Colon (tissue), 2 donors: ENCODE data around the gene CTNNBL1.
"Not testable (repeated sequence)": the region's sequence is repeated elsewhere in the genome, so short reads cannot be mapped to it uniquely, and the experiment has no call there.

Experiments
- FAIRE-seq: peaks from 2 replicates; lab custom pipeline; 2012; peaks lifted over from hg19 to GRCh38; lab: Jason Lieb, UNC
- donor health status: control.
- donor health status: control.

The CTNNBL1 gene, protein sequence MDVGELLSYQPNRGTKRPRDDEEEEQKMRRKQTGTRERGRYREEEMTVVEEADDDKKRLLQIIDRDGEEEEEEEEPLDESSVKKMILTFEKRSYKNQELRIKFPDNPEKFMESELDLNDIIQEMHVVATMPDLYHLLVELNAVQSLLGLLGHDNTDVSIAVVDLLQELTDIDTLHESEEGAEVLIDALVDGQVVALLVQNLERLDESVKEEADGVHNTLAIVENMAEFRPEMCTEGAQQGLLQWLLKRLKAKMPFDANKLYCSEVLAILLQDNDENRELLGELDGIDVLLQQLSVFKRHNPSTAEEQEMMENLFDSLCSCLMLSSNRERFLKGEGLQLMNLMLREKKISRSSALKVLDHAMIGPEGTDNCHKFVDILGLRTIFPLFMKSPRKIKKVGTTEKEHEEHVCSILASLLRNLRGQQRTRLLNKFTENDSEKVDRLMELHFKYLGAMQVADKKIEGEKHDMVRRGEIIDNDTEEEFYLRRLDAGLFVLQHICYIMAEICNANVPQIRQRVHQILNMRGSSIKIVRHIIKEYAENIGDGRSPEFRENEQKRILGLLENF

DNA sequence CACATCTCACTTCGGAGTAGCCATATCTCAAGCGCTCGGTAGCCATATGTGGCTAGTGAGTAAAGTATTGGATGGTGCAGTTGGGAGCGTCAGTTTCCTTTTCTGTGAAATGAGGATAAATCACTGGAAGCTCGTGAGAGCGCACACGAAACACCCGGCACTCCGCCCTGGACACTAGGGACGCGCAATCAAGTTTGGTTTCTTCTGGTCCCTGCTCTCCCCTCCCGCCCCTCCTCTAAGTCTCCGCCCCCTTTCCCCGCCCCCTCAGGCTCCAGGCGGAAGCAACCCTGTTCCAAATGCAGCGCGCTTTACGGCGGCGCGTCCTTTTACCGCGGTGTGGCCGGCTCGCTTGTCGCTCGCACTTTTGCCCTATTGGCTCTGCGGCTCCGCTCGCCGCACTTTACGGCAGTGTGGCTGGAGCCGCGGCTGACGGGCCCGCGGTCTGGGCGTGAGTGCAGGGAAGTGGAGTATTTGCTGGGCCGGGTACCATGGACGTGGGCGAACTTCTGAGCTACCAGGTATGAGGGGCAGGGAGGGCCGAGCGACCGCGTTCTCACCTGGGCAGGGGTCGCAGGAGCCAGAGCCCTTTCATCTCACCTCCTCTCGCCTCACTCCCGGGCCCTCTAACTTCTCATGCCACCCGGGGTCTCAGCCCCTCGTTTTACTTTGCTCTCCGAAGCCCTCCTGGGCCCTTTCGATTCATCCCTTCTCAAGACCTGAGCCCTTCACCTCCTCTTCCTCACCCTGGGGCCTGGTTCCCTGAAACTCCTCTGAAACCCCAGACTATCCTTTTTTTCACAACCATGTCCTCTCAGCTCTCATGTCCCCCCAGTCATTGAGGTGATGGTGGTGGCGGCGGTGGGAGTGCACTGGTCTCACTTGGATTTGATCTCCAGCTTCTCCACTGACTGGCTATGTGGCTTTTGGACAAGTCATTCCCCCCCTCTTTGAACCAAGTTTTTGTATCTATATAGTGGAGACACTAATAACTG lies at the start of gene CTNNBL1:
TSS of gene CTNNBL1 (plus strand) at position 396 of the 992 bp plus-strand sequence. CDS start at position 489, 93 bp downstream.
- no peak for FAIRE-seq

DNA sequence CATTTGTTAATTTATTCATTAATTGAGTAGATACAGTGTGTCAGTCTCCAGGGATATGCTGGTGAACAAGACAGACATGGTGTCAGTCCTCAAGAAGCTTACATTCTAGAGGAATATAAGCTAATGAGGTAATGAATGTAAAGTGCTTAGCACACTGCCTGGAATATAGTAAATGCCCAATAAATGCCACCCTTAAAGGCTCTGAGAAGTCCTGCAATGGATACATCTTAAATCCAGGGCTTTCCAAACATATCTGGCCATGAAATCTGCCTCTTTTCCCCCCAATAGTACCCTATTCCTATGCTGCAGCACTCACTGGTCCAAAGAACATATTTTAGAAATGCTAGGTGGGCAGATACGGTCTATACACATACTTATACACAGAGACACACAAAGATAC lies 49.2 kb upstream of the CTNNBL1 start:
- FAIRE-seq = no peak

DNA sequence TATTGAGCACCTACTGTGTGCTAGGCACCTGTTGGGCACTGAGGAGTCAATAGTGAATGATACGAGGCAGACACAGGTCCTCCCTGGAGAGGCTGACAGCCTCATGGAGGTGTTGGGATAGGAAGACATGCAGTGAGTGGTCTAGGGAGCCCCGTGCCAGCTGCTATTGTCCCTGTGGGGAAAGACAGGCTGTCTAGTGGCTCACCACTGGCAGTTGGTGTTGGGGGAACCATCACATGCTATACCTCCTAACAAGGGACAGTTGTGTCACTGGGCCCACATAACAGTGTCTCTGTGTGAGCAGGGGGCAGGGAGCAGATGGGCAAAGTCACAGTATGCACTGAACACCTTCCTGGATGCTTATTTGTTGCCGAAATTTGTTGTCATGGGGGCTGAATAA lies 45.9 kb upstream of the CTNNBL1 start:
- FAIRE-seq = no peak

DNA sequence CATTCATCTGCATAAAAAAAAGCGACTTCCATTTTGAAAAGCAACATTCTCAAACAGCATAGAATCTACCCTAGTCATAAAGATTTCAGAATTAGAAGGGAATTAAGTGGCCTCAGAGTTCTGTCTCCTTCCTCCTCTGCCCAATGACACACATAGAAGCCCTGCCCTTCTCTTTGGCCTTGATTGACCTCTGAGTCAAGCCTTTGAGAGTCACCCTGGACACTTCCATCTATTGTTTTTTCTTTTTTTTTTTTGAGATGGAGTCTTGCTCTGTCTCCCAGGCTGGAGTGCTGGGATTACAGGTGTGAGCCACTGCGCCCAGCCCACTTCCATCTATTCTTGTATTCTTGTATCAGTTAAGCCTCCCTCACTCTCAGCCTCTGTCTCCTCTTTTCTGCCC lies 44.8 kb upstream of the CTNNBL1 start:
- no peak for FAIRE-seq

DNA sequence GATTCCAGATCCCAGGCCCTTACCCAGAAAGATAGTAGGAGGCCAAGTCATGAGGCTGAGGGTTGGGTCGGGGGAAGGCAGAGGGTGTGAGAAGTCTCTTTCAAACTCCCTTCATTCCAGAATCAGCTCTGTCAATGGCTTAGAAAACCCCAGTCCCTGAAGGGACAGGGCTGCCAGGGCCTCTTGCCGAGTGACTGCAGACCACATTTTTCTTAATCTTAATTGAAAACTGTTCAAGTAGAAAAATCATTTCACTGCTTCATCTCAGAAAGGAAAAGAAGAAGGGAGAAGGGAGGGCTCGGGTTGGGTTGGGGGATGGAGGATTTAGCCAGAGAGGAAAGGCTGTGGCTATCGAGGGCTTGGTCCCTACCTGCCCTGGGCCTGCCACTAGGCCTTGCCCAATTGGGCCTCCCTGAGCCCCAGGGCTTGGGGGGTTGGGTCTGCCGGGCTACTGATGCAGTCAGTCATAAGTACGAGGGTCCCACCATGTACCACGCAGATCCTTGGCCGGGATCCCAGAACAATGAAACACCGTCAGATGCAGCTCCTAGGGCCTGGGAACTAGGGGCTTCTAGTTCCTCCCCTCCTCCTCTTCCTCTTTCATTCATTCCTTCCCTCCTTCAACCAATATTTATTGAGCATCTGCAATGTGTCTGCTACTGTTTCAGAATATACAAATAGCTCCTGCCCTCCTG lies 44.0 kb upstream of the CTNNBL1 start:
- FAIRE-seq = no peak

DNA sequence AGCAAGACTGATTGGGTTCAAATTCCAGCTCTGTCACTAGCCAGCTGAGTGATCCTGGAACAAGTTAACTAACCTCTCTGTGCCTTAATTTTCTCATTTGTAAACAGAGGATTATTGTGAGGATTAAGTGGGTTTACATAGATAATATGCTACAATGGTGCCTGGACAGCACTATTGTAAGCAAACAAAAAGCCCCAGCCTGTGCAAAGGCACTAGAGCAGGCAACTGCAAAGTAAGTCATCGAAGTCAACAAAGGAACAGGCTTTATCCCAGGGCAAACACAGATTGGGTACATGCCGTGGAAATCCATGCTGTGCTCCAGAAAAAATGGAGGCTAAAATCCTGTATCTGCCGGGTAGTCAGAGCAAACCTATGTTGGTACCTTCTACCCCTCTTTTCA lies 43.2 kb upstream of the CTNNBL1 start:
- no peak for FAIRE-seq

DNA sequence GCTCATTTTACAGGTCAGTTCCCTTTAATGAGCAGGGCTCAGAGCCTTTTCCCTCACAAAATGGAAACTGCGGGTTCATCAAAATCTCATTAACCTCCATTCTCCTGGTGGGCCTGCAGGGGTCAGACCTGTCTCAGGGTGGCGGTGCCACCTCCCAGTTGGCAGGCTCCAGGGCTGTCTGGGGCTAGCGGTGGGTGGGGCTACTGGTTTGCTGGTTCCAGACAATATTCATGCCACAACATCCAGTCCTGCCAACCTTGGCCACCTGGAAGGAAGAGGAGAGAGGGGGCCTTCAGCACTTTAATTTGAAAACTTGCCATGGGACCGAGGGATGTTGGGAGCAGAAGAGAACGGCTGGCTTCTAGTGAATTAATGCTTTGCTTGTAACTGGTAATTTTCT lies 41.9 kb upstream of the CTNNBL1 start:
- FAIRE-seq = no peak

DNA sequence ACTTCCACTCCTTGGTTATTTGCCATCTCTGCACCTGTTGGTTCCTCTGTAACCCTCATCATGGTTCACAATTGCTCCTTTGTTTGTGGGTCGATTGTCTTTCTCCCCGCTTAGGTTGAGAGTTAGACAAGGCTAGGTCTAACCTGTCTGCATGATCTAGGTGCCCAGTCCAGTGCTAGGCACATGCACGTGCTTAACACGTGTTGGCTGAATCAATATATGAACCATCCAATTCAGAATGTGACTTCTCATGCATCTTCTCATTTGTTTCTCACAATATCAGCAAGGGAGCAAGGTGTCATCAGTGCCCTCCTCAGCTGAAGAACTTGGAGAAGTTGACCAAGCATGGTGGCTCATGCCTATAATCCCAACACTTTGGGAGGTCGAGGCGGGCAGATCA lies 36.9 kb upstream of the CTNNBL1 start:
- no peak for FAIRE-seq

DNA sequence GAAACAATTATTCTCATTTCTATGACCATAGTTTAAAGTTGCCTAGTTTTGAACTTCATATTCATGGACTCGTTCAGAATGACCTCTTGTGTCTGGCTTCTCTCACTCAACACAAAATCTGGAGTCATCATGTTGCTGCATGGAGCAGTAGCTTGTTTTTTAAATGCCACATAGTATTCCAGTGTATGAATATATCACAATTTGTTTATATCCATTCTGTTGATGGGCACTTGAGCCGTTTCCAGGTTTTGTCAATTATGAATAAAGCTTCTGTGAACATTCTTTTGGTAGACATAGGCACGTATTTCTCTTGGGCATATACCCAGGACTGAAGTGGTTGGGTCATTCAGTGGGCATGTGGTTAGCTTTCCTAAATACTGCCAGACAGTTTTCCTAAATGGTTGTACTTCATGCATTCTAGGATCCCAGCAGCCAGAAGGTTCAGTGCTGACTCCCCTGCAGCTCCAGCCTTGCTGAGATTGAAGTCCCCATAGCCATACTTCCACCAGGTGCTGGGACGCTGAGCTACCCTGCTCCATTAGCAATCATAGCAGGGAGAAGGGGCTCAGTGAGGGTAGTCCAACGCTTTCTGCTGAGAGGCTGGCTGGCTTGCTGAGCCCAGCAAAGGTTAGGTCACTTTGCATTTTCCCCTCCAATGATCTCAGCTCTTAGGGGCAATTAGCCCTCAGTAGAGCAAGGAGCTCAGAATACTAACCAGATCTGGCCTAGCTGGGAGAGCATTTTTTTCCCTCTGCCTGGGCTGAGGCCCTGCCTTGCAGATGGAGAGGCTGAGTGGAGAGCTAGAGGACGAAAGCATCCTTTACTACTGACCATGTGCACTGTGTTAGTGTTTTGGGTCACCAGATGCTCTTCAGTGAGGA lies 35.7 kb upstream of the CTNNBL1 start:
- no peak for FAIRE-seq

DNA sequence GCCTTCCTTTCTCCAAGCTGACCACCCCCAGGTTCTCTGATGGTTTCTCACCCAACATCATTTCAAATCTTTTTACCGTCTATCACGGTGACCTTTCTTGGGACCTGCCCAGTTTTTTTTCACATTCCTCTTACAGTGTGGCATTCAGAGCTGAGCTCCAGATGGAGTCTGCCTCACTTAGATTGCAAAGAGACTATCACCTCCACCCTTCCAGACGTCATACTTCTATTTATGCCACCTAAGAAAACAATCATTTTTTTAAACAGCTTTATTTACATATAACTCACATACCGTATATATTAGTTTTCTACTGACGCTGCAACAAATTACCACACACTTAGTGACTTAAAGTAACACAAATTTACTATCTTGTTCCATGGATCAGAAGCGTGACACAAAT lies 32.3 kb upstream of the CTNNBL1 start:
- FAIRE-seq = no peak

DNA sequence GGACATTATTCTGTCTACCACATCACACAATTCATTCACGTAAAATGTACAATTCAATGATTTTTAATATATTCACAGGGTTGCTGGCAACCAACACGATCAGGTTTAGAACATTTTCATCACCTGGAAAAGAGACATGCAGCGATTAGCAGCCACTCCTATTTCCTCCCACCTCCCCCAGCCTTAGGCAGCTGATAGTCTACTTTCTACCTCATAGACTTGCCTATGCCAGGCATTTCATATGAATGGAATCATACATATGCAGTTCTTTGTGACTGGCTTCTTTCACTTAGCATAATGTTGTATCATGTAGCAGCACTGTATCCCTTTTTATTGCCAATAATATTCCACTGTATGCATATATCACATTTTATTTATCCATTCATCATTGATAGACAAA lies 31.5 kb upstream of the CTNNBL1 start:
- FAIRE-seq = no peak

DNA sequence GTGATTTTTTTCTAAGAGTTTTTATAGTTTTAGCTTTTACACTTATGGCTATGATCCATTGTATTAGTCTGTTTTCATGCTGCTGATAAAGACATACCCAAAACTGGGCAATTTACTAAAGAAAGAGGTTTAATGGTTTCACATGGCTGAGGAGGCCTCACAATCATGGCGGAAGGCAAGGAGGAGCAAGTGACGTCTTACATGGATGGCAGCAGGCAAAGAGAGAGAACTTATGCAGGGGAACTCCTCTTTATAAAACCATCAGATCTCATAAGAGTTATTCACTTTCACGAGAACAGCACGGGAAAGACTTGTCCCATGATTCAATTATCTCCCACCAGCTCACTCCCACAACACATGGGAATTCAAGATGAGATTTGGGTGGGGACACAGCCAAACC lies 29.2 kb upstream of the CTNNBL1 start:
- FAIRE-seq = not testable (repeated sequence)

DNA sequence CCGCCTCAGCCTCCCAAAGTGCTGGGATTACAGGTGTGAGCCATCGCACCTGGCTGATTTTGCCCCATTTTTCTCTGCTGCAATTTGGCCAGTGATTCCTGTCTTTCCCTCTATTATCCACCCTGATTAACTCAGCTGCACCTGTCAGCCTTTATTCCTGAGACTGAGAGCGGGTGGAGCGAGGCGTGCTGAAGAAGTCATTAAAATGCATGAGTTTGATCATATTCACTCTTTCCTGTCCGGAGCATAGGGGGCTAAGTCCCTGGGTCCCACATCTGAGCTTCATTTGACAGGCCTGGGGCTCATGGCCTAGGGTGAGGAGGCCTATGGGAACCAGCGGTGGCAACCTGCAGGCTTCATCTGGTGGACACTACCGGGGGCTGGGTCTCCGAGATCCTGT lies 25.7 kb upstream of the CTNNBL1 start:
- no peak for FAIRE-seq

DNA sequence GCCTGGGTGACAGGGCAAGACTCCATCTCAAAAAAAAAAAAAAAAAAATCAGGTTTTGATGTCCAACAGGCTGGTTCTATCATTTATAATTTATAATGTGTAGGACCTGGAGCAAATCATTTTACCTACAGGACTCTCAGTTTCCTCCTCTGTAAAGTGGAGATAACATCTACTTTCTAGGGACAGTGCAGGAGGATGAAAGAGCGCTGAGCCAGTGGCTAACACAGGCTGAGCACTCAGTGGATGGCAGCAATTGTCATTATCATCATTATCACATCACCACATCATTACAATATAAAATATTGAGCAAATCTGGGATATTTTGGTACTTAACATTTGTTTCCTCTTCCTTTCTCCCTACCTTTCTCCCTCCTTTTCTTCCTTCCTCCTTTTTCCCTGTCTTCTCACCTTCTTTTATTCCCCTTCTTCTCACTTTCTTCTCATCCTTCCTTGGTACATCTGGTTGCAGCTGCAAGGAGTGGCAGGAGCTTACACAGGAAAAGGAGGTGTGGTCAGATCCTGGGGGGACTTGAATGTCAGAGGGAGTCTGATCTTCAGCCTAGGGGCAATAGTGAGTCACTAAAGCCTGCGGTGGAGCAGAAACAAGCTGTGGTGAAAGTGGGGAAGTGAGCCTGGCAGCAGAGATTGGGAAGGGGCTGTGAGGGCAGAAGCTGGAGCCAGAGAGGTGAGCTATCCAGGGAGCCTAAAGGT lies 24.6 kb upstream of the CTNNBL1 start:
- no peak for FAIRE-seq

DNA sequence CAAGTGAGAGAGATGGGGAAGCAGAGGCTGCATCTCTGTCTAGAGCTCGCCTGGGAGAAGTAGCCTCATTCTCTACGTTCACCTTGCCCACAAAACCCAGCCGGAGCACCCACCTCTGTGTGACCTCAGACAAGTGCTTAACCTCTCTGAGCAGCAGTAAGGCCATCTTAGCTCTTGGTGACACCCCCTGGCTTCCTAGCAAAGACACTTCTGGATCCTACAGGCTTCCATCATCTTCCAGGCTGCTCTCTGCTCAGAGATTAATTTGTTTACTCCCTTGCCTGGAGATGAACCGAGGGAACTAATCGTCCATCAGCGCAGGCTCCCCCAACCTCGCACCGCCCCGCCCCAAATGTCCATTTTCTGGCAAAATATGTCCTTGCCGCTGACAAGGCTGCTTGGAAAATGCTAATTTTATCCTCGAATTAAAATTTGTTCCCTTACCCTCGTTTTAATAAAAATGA lies 24.0 kb upstream of the CTNNBL1 start:
- no peak for FAIRE-seq

DNA sequence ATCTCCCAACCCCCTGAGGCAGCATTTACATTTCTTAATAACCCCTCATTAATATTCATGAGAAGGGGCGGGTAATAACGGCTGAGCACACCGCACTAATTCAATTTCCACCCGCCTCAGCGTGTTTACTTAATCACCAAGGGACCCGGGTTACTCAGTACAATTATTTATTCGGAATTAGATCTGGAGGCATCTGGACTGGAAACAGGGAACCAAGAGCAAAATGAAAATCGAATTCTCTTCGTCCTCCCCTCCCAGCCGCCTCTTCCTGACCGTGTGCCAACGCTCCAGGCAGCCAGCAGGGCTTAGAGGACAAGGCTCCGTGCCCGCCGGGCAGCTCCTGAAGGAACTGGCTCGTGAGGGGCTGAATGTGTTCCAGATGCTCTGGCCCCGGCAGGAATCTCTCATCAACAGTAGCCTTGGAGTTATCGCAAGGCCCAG lies 23.5 kb upstream of the CTNNBL1 start:
- no peak for FAIRE-seq

DNA sequence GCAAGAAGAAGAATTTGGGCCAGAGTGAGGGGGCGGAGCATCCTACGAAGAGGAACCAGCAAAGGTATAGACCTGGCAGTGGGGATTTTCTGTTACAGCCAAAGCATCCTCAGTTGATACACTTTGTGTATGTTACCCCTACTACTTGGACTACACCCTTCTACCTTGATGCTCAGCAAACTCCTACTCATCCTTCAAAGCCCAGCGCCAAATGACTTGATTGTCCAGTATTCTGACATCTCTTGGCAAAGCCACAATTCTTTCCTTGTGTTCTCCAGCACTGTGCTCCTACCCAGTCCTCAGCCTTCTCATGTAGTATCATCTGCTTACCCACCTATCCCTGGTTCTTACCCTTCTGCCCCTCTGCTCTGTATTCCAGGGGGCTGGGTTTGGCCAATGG lies 21.7 kb upstream of the CTNNBL1 start:
- FAIRE-seq = no peak

DNA sequence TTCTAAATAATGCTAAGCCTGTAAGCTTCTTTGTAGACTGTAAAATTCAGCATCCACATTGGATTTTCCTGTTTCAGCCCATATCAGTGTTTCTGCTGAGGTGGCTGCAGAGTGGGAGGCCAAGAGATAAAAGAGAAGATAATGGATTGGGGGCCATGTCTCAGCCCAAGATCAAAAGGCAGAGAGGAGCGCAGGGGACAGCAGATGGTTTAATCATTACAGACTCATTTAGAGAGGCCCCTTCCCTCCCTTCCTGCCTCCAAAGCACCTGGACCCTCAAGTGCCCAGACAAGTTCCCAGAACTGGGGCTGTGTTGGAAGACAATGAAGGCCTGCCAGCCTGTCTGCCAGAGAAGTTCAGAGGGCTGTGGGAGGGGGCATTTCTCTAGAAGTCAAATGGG lies 20.4 kb upstream of the CTNNBL1 start:
- no peak for FAIRE-seq

DNA sequence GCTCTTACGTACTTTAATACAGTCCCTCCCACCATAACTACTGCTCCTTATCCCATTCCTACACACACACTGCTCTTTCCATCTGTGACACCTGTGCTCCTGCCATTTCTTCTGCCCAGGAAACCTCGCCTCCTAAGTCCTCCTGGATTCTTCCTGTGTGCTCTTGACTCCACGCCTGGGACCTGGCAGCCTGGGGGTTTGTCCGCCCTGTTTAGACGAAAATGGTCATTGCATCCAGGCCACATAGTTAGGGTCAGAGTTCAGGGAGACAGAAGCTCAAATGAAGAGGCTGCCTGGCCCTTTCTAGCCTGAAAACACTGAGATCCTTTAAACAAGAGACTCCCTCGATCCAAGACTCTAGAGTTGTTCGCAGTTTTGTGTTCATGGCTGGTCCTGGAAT lies 17.4 kb upstream of the CTNNBL1 start:
- FAIRE-seq = no peak
